ENCODE results near the gene SIGLEC6. TPM values are rescaled to one million over a fixed set of nuclear protein-coding genes. Genes with fewer than 3 reads are reported as not detected.
A peak's percentile ranks its signal among the peaks of the same experiment; 100 is the strongest.

The SIGLEC6 gene
- polyA plus RNA-seq, 4 donors, result 0.09 to 0.76 TPM; not detected in 2

DNA sequence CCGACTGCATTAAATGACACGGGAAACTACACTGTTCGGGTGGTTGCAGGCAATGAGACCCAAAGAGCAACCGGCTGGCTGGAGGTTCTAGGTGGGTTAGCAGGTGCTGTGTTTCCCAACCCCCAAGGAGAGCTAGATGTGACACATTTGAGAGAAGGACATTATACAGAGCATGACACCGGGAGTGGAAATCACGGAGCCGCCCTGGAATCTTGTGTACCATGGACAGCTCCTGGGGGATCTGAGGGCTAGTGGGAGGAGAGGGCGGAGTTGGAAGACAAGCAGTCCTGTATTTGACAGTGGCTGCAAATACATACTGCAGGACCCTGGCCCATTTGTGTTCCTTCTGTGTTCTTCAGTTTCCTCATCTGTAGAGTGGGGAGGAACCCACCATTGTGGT lies 50.9 kb downstream of the SIGLEC6 start:
- DNase-seq, result peak; percentile 44 to 81
- no peaks in the 10 kb centered on the region for H3K27me3 ChIP-seq (ENCODE audit: control insufficient read depth in 3 of 3, insufficient read depth in 3 of 3, low read length in 3 of 3)
- no peak for FAIRE-seq
- H3K27ac ChIP-seq (ENCODE audit: low read depth in 1 of 3, low read length in 2 of 3), result peak overlapping the region in 1 of 3 donors; percentile 99
- H3K9me3 ChIP-seq (ENCODE audit: control insufficient read depth in 2 of 2, insufficient read depth in 1 of 2, low read depth in 1 of 2, low read length in 1 of 2), result peaks cover 0 to 12% of the 10 kb centered on the region in 2 donors
- H3K36me3 ChIP-seq (ENCODE audit: control insufficient read depth in 3 of 3, insufficient read depth in 2 of 3, low read depth in 1 of 3, low read length in 3 of 3), result peaks cover 0 to 24% (median 2%) of the 10 kb centered on the region in 3 donors
- WGBS, 3 donors, result 38 to 48% (median 48%) methylated on average over 8 of the region's 8 CpGs
- H3K4me1 ChIP-seq (ENCODE audit: control insufficient read depth in 3 of 3, insufficient read depth in 2 of 3, low read depth in 1 of 3, low read length in 2 of 3), result peaks cover 0 to 31% (median 2%) of the 10 kb centered on the region in 3 donors
- peak overlapping the region in 1 of 3 donors; percentile 76 for H3K4me3 ChIP-seq (ENCODE audit: low read depth in 1 of 3, low read length in 3 of 3)

DNA sequence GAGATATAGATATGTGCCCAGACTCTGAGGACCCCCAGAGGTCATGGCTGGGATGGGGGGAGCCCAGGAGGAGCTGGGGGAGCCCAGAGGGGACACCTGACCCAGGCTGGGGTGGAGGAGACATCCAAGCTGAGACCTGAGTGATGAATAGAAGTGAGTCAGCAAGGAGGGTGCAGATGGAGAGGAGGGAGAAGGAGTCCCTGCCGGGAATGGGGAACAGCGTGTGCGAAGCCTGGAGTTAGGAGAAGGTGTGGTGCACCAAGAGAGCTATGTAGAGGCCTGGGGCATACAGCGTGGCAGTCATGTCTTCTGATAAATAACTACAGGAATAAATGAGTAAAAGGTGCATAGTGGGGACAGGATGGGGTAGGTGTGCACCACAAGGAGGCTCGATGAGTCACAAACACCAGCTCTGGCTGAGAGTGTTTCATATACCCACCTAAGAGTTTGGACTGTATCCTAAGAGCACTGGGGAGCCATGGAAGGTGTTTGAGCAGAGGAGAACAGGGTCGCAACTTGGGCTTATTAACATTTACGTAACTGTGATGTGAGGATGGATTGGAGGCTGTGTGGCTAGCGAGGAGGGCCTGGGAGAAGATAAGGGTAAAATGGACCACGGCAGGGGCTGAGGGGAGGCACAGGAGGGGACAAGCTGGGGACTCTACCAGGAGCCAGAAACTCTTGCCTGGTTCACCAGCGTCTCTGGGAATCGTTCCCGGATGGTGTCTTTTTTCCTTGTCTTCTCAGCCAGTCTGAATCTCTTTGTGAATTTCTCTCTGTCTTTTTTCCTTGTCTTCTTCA lies 51.7 kb downstream of the SIGLEC6 start:
- DNase-seq (peak; percentile 13 to 16), FAIRE-seq (no peak)
- Histone ChIP-seq H3K27ac (ENCODE audit: low read depth in 1 of 3, low read length in 2 of 3) (peak overlapping the region in 2 of 3 donors; percentile 77 to 99), H3K36me3 (ENCODE audit: control insufficient read depth in 3 of 3, insufficient read depth in 2 of 3, low read depth in 1 of 3, low read length in 3 of 3) (peaks cover 0 to 21% (median 0%) of the 10 kb centered on the region in 3 donors), H3K4me3 (ENCODE audit: low read depth in 1 of 3, low read length in 3 of 3) (peak overlapping the region in 2 of 3 donors; percentile 66 to 76), H3K9me3 (ENCODE audit: control insufficient read depth in 2 of 2, insufficient read depth in 1 of 2, low read depth in 1 of 2, low read length in 1 of 2) (peaks cover 0 to 12% of the 10 kb centered on the region in 2 donors), H3K27me3 (ENCODE audit: control insufficient read depth in 3 of 3, insufficient read depth in 3 of 3, low read length in 3 of 3) (no peaks in the 10 kb centered on the region), H3K4me1 (ENCODE audit: control insufficient read depth in 3 of 3, insufficient read depth in 2 of 3, low read depth in 1 of 3, low read length in 2 of 3) (peaks cover 0 to 36% (median 2%) of the 10 kb centered on the region in 3 donors)
- 80% methylated on average over 12 of the region's 12 CpGs for WGBS, 3 donors

DNA sequence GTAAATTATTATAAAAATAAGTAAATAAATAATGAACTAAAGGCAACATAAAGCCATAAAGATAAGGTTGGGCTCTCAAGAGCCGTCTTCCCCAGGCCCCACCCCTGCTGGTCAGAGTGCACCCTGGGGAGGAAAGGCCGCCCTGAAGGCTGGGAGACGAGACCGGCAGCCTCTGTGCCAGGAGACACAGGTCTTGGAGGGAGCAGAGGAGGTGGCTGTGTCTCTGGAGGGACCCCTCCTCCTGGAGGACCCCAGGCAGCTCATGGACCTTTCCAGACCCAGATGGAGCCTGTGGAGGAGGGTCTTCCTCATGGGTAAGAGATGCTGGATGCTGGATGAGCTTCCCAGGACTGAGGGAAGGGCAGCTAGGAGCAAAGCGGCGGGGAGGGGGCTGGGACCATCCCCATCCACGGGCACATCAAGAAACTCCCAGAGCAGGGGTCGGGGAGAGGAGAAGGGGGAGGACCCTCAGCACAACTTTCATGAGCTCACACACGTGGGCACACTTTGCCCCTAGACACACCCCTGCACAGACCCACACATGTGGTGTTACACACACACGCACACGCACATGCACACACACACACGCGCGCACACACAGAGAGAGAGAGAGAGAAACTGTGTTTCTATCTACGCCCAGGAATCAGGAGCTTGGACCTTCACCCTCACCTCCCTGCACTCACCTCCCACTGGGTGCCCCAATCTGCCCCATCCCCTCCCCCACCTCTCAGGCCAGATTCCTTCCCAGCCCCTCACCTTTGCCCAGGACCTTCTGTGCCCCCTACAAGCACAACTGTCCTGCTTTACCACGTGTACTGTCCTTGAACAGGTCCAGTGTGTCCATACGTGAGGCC lies 52.9 kb downstream of the SIGLEC6 start, which contains the start of gene CEACAM18:
CEACAM18 (plus strand) TSS at position 159 of the 854 bp plus-strand sequence.
- peak within 1 kb of the TSS; percentile 90 to 99 (median 97) for H3K27ac ChIP-seq (ENCODE audit: low read depth in 1 of 3, low read length in 2 of 3)
- no peaks in the 10 kb centered on the region for H3K27me3 ChIP-seq (ENCODE audit: control insufficient read depth in 3 of 3, insufficient read depth in 3 of 3, low read length in 3 of 3)
- FAIRE-seq (no peak), DNase-seq (peak; percentile 90 to 92)
- WGBS, 3 donors, result 20 to 46% (median 34%) methylated on average over 12 to 17 of the region's 17 CpGs
- peaks cover 0 to 14% of the 10 kb centered on the region in 2 donors for H3K9me3 ChIP-seq (ENCODE audit: control insufficient read depth in 2 of 2, insufficient read depth in 1 of 2, low read depth in 1 of 2, low read length in 1 of 2)
- peaks cover 0 to 19% (median 0%) of the 10 kb centered on the region in 3 donors for H3K36me3 ChIP-seq (ENCODE audit: control insufficient read depth in 3 of 3, insufficient read depth in 2 of 3, low read depth in 1 of 3, low read length in 3 of 3)
- peaks cover 0 to 47% (median 7%) of the 10 kb centered on the region in 3 donors for H3K4me1 ChIP-seq (ENCODE audit: control insufficient read depth in 3 of 3, insufficient read depth in 2 of 3, low read depth in 1 of 3, low read length in 2 of 3)
- H3K4me3 ChIP-seq (ENCODE audit: low read depth in 1 of 3, low read length in 3 of 3), result peak within 1 kb of the TSS in 2 of 3 donors; percentile 66 to 76

DNA sequence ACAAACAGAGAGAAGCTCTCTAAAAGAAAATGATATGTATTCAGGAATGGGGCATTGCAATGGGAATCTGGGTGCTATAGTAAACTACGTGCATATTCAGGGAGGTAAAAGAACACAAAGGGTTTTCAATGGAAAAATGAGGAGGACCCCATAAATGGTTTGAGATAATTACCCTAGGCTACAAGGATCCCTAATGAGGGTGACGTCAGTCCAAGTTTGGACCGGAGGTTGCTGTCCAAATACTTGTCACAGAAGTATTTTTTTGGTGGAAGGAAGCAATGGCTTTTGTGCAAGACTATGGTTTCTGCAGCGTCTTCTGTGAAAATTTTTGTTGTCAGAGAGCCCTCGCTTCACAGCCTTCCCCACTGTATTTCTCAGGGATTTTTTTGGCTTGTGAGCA lies 54.1 kb downstream of the SIGLEC6 start:
- Histone ChIP-seq H3K9me3 (ENCODE audit: control insufficient read depth in 2 of 2, insufficient read depth in 1 of 2, low read depth in 1 of 2, low read length in 1 of 2) (peaks cover 0 to 16% of the 10 kb centered on the region in 2 donors), H3K27me3 (ENCODE audit: control insufficient read depth in 3 of 3, insufficient read depth in 3 of 3, low read length in 3 of 3) (no peaks in the 10 kb centered on the region), H3K4me3 (ENCODE audit: low read depth in 1 of 3, low read length in 3 of 3) (no peak overlapping the region), H3K36me3 (ENCODE audit: control insufficient read depth in 3 of 3, insufficient read depth in 2 of 3, low read depth in 1 of 3, low read length in 3 of 3) (peaks cover 0 to 12% (median 0%) of the 10 kb centered on the region in 3 donors), H3K27ac (ENCODE audit: low read depth in 1 of 3, low read length in 2 of 3) (peak overlapping the region; percentile 82 to 99 (median 88)), H3K4me1 (ENCODE audit: control insufficient read depth in 3 of 3, insufficient read depth in 2 of 3, low read depth in 1 of 3, low read length in 2 of 3) (peaks cover 0 to 53% (median 7%) of the 10 kb centered on the region in 3 donors)
- peak in 1 of 2 donors; percentile 23 for DNase-seq
- FAIRE-seq, result no peak
- WGBS, 3 donors, result 66 to 69% (median 69%) methylated on average over 5 of the region's 5 CpGs

DNA sequence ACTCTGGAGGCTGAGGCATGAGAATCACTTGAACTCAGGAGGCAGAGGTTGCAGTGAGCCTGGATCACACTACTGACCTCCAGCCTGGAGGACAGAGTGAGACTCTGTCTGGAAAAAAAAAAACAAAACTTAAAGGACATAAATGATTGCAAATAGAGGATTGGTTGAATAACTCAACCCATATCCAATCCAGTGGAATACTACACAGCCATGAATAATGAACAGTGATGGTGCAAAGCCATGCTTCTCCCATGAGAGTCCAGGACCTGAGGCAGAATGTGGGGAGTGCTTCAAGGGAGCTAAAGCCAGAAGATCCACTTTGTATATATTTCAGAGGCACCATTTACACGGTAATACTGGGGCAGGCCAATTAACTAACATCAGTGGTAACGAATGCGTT lies 55.3 kb downstream of the SIGLEC6 start:
- FAIRE-seq (no peak), DNase-seq (no peak)
- 78 to 94% (median 89%) methylated on average over 3 of the region's 3 CpGs for WGBS, 3 donors
- Histone ChIP-seq H3K27me3 (ENCODE audit: control insufficient read depth in 3 of 3, insufficient read depth in 3 of 3, low read length in 3 of 3) (no peaks in the 10 kb centered on the region), H3K4me1 (ENCODE audit: control insufficient read depth in 3 of 3, insufficient read depth in 2 of 3, low read depth in 1 of 3, low read length in 2 of 3) (peaks cover 0 to 54% (median 7%) of the 10 kb centered on the region in 3 donors), H3K4me3 (ENCODE audit: low read depth in 1 of 3, low read length in 3 of 3) (no peak overlapping the region), H3K9me3 (ENCODE audit: control insufficient read depth in 2 of 2, insufficient read depth in 1 of 2, low read depth in 1 of 2, low read length in 1 of 2) (peaks cover 0 to 16% of the 10 kb centered on the region in 2 donors), H3K27ac (ENCODE audit: low read depth in 1 of 3, low read length in 2 of 3) (peak overlapping the region in 2 of 3 donors; percentile 83 to 95), H3K36me3 (ENCODE audit: control insufficient read depth in 3 of 3, insufficient read depth in 2 of 3, low read depth in 1 of 3, low read length in 3 of 3) (peaks cover 0 to 5% (median 0%) of the 10 kb centered on the region in 3 donors)

DNA sequence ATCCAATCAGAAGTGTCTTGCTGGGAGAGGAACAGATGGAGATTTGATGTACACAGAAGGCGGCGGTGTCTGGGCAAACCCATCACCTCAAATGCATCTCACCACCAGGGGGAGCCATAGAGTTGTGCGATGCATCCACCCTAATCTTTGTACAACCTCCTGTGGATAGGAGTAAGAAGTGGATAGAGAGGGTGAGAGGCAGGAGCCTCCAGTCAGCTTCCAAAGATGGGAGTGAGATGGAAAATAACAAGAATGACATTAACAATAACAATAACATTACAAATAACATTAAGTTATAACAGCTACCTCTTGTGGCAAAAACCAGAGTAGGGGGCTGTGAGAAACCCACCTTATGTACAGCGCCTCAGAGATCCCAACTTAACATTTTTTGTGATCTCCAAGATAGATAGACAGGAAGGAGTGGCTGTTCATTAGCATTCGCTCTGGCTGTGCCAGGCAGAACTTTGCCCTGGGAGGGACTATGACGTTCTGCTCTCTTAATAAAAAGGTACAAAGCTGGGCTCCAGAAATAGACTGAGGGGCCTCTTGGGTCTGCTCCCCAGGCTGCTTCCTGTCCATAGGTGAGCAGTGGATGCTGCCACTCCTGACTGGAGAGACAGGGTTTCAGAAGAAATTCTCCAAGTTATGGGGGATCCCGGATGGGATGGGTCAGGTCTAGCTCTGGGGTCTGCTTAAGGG lies 58.3 kb downstream of the SIGLEC6 start:
- DNase-seq (peak; percentile 93 to 94), FAIRE-seq (no peak)
- H3K36me3 ChIP-seq (ENCODE audit: control insufficient read depth in 3 of 3, insufficient read depth in 2 of 3, low read depth in 1 of 3, low read length in 3 of 3), result no peaks in the 10 kb centered on the region
- peak overlapping the region; percentile 75 to 95 (median 93) for H3K27ac ChIP-seq (ENCODE audit: low read depth in 1 of 3, low read length in 2 of 3)
- H3K4me3 ChIP-seq (ENCODE audit: low read depth in 1 of 3, low read length in 3 of 3), result no peak overlapping the region
- H3K9me3 ChIP-seq (ENCODE audit: control insufficient read depth in 2 of 2, insufficient read depth in 1 of 2, low read depth in 1 of 2, low read length in 1 of 2), result peaks cover 0 to 16% of the 10 kb centered on the region in 2 donors
- H3K27me3 ChIP-seq (ENCODE audit: control insufficient read depth in 3 of 3, insufficient read depth in 3 of 3, low read length in 3 of 3), result no peaks in the 10 kb centered on the region
- 21 to 32% (median 31%) methylated on average over 7 of the region's 7 CpGs for WGBS, 3 donors
- H3K4me1 ChIP-seq (ENCODE audit: control insufficient read depth in 3 of 3, insufficient read depth in 2 of 3, low read depth in 1 of 3, low read length in 2 of 3), result peaks cover 0 to 43% (median 7%) of the 10 kb centered on the region in 3 donors

DNA sequence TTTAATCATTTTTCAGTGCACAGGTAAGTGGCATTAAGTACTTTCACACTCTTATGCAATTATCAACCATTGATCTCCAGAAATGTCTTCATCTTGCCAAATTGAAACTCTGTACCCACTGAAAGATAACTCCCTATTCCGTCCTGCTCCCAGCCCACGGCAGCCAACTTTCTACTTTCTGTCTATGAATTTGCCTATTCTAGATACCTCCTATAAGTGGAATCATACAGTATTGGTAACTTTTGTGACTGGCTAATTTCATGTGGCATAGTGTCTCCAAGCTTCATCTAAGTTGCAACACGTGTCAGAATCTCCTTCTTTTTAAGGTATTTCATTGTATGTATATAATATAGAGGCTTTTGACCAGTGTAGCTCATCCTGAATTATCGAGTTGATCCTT lies 58.9 kb downstream of the SIGLEC6 start:
- WGBS, 3 donors, result 4 to 14% (median 10%) methylated on average over 4 of the region's 4 CpGs
- Histone ChIP-seq H3K4me3 (ENCODE audit: low read depth in 1 of 3, low read length in 3 of 3) (no peak overlapping the region), H3K27me3 (ENCODE audit: control insufficient read depth in 3 of 3, insufficient read depth in 3 of 3, low read length in 3 of 3) (peaks cover 0 to 2% (median 0%) of the 10 kb centered on the region in 3 donors), H3K9me3 (ENCODE audit: control insufficient read depth in 2 of 2, insufficient read depth in 1 of 2, low read depth in 1 of 2, low read length in 1 of 2) (peaks cover 0 to 12% of the 10 kb centered on the region in 2 donors), H3K4me1 (ENCODE audit: control insufficient read depth in 3 of 3, insufficient read depth in 2 of 3, low read depth in 1 of 3, low read length in 2 of 3) (peaks cover 0 to 38% (median 7%) of the 10 kb centered on the region in 3 donors), H3K36me3 (ENCODE audit: control insufficient read depth in 3 of 3, insufficient read depth in 2 of 3, low read depth in 1 of 3, low read length in 3 of 3) (no peaks in the 10 kb centered on the region), H3K27ac (ENCODE audit: low read depth in 1 of 3, low read length in 2 of 3) (no peak overlapping the region)
- FAIRE-seq (no peak), DNase-seq (no peak)
